Activated naive CD4-positive, alpha-beta T cell treated with anti-CD3 and anti-CD28 coated beads for 36 hours (primary cell): Measurements from ENCODE around the gene TMED7. TPM values are rescaled to one million over a fixed set of nuclear protein-coding genes. Genes with fewer than 3 reads are reported as not detected.
"Not testable (repeated sequence)": the region's sequence is repeated elsewhere in the genome, so short reads cannot be mapped to it uniquely, and the experiment has no call there.

Experiments used
- CTCF ChIA-PET: fragments of 350-600 bp; sonication (Branson Sonifier 250); formaldehyde crosslinking; loops from one replicate; lab custom pipeline; 2021; ENCODE audit warnings: antibody characterized with exemption; lab: Charles Lee
- DNase-seq: peaks from one replicate; pipeline ENCODE4 v3.0.0-alpha.2; 2020
- H3K27ac Mint-ChIP-seq: one replicate; pipeline ENCODE4 v1.8.0; 2021; ENCODE audit warnings: mild to moderate bottlenecking, mixed read lengths
- H3K27me3 Mint-ChIP-seq: one replicate; pipeline ENCODE4 v1.8.0; 2021; ENCODE audit warnings: low read depth, mixed read lengths
- H3K36me3 Mint-ChIP-seq: one replicate; pipeline ENCODE4 v1.8.0; 2021; ENCODE audit warnings: low read depth, mixed read lengths
- H3K4me1 Mint-ChIP-seq: one replicate; pipeline ENCODE4 v1.8.0; 2021; ENCODE audit warnings: low read depth, mixed read lengths
- H3K4me3 Mint-ChIP-seq: one replicate; pipeline ENCODE4 v1.8.0; 2021; ENCODE audit warnings: mild to moderate bottlenecking, moderate library complexity, mixed read lengths
- H3K9me3 Mint-ChIP-seq: one replicate; pipeline ENCODE4 v1.8.0; 2021; ENCODE audit warnings: mixed read lengths
- intact Hi-C: fragments of 100-400 bp; cut with micrococcal nuclease; formaldehyde crosslinking; loops from one replicate; pipeline ENCODE4 v1.15.1; 2023
- total RNA-seq, 2 experiments: library from RNA; stranded (reverse); gene quantifications; one replicate each; pipeline ENCODE4 v1.2.3, GENCODE V29; 2021

TMED7 gene
- 10 to 100 TPM; 34.6 to 35.4 TPM for total RNA-seq

DNA sequence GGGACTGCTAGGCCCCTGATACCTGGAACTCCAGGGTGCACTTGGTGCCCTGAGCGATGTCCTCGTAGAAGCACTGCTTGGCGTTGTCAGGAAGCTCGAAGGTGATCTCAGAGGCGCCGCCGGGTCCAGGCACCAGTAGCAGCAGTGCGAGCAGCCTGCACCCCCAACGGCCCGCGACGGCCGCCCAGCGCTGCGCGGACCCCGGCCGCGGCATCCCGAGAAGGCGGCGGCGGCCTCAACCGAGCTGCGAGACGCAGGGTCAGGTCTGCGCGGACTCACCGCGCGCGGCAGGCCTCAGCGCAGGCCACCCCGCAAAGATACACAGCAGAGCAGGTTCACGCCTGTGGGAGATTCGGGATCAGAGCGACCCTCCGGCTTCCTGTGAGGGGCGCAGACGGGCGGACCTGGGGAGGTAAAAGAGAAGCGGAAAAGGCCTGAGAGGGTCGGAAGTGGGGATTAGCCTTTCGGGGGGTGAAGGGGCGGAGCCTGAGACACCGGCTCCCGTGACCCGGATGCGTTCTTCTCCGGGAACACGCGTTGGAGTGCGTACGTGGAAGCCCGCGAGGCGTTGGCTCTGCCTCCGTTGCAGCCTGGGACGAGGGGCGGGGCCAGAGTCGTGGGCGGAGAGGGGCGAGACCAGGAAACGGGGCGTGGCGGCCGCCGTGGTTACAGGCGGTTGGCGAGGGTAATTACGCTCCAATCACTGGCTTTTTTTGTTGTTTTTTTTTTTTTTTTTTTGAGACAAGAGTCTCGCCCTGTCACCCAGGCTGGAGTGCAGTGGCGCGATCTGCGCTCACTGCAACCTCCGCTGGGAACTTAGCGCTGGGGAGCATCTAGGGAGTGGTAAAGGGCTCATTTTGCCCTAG lies at the start of gene TMED7:
Gene TMED7 (minus strand): TSS at position 458 of the 866 bp plus-strand sequence. CDS start 244 bp downstream, at position 214.
- Mint-ChIP-seq H3K27me3 (no peaks in the 10 kb centered on the region), H3K36me3 (peaks cover under 1% of the 10 kb centered on the region), H3K9me3 (no peaks in the 10 kb centered on the region), H3K4me1 (peaks cover 21% of the 10 kb centered on the region), H3K27ac (peak within 1 kb of the TSS; percentile 89), H3K4me3 (no peak within 1 kb of the TSS)
- CTCF ChIA-PET, result interaction anchor here (1.1 to 1.9 kb wide), 3 partner anchors 17 to 317 kb away, joined by 3 to 5 read pairs (median 4); no protein-coding TSS in a partner anchor
- peak; percentile 100 for DNase-seq
- intact Hi-C loops, result loop anchor here (1.0 to 5.0 kb wide), 7 partner anchors 25 to 459 kb away; partner anchors contain the start of genes AP3S1, ATG12, CCDC112 and COMMD10

DNA sequence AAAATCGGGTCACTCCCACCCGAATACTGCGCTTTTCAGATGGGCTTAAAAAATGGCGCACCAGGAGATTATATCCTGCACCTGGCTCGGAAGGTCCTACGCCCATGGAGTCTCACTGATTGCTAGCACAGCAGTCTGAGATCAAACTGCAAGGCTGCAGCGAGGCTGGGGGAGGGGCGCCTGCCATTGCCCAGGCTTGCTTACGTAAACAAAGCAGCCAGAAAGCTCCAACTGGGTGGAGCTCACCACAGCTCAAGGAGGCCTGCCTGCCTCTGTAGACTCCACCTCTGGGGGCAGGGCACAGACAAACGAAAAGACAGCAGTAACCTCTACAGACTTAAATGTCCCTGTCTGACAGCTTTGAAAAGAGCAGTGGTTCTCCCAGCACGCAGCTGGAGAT lies 48.9 kb upstream of the TMED7 start:
- H3K36me3 Mint-ChIP-seq, H3K27ac Mint-ChIP-seq, H3K4me1 Mint-ChIP-seq, CTCF ChIA-PET, H3K4me3 Mint-ChIP-seq, DNase-seq, H3K9me3 Mint-ChIP-seq, intact Hi-C loops: not testable (repeated sequence)
- peaks cover 27% of the 10 kb centered on the region for H3K27me3 Mint-ChIP-seq

DNA sequence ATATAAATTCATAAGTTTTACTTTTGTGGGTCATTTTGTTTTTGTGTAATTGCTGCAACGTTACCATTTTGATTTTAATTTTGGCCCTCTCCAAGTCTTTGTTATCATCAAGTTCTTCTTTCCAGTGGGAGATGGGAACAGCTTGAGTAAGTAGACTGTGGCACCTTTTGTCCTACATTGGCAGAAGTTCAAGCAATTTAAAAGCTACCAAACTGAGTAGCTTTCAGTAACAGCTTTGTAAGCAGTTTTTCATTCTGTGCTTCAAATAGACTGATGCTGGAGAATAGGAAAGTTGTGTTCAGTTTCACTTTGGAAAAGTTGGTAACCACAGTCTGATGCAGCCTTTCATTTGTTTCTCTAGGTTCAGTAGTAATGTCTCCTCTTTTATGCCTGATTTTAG lies 47.8 kb upstream of the TMED7 start:
- CTCF ChIA-PET, result no interaction called here
- H3K27me3 Mint-ChIP-seq, result peaks cover 31% of the 10 kb centered on the region

DNA sequence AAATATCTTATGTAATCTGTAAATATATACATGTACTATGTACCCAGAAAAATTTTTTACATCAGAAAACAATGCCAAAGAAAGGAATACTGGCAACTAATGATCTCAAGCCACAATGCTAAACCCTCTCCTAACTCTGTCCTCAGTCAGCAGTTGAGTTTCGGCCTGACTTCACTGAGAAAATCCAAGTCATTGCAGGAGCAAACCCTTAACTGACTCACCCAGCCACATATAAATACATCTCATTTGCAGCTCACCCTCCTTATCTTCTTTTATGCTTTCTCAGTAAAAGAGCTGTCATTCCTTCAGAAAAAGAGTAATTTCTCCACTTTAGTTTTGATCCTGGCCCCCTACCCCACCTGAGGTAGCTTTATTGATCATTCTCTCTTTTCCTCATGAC lies 46.1 kb upstream of the TMED7 start:
- intact Hi-C loops, result no loop called here
- no peak for DNase-seq
- no peak overlapping the region for H3K27ac Mint-ChIP-seq
- H3K36me3 Mint-ChIP-seq, result no peaks in the 10 kb centered on the region
- peaks cover 2% of the 10 kb centered on the region for H3K4me1 Mint-ChIP-seq
- CTCF ChIA-PET, result no interaction called here
- H3K9me3 Mint-ChIP-seq, result peaks cover 11% of the 10 kb centered on the region
- peaks cover 40% of the 10 kb centered on the region for H3K27me3 Mint-ChIP-seq
- H3K4me3 Mint-ChIP-seq, result no peak overlapping the region

More for the DNA sequence above, 47.8 kb upstream of the TMED7 start:
- peaks cover 2% of the 10 kb centered on the region for H3K4me1 Mint-ChIP-seq
- no peak overlapping the region for H3K4me3 Mint-ChIP-seq
- peaks cover 5% of the 10 kb centered on the region for H3K9me3 Mint-ChIP-seq
- no peak for DNase-seq
- intact Hi-C loops, result no loop called here
- no peak overlapping the region for H3K27ac Mint-ChIP-seq
- H3K36me3 Mint-ChIP-seq, result no peaks in the 10 kb centered on the region

DNA sequence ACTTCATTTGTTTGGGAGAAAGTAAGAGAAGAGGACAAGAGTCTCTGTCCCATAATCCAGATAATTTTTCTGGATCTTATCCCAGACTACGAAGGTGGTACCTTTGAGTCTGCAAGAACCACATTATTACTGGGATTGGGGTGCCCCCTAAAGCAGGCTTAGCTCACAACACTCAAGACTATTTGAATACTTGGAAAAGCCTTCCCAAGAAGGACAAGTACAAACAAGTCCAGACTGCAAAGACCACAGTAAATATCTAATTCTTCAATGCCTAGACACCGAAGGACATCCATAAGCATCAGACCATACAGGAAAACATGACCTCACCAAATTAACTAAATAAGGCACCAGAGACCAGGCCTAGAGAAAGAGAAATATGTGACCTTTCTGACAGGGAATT lies 40.2 kb upstream of the TMED7 start:
- Mint-ChIP-seq H3K36me3 (no peaks in the 10 kb centered on the region), H3K27me3 (peaks cover 45% of the 10 kb centered on the region), H3K9me3 (peaks cover 19% of the 10 kb centered on the region), H3K4me1 (no peaks in the 10 kb centered on the region), H3K27ac (no peak overlapping the region), H3K4me3 (no peak overlapping the region)
- intact Hi-C loops, result no loop called here
- DNase-seq, result no peak
- CTCF ChIA-PET, result interaction anchor here (0.6 kb wide), 1 partner anchor 165 kb away, joined by 3 read pairs; no protein-coding TSS in a partner anchor

DNA sequence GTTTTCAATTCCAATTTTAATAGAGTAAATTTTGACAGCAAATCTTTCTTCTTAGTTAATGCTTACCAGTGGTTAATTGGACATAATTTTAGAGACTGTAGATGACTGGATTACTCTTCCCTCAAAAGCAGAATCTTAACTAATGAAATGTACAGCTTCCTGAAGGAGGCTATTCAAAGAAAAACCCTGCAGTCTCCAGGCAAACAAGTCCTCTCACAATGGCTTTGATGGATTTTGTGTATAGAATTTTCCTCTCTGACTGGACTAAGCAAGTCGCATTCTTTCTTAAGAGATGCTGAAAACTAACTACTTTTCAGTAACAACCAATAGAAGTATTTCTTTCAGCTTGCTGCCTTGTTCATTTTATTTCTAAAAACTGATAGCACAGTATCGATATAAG lies 35.7 kb upstream of the TMED7 start:
- no peak overlapping the region for H3K27ac Mint-ChIP-seq
- CTCF ChIA-PET, result no interaction called here
- intact Hi-C loops, result no loop called here
- H3K9me3 Mint-ChIP-seq, result peaks cover 5% of the 10 kb centered on the region
- H3K36me3 Mint-ChIP-seq, result no peaks in the 10 kb centered on the region
- no peaks in the 10 kb centered on the region for H3K4me1 Mint-ChIP-seq
- DNase-seq, result no peak
- peaks cover 44% of the 10 kb centered on the region for H3K27me3 Mint-ChIP-seq
- no peak overlapping the region for H3K4me3 Mint-ChIP-seq

DNA sequence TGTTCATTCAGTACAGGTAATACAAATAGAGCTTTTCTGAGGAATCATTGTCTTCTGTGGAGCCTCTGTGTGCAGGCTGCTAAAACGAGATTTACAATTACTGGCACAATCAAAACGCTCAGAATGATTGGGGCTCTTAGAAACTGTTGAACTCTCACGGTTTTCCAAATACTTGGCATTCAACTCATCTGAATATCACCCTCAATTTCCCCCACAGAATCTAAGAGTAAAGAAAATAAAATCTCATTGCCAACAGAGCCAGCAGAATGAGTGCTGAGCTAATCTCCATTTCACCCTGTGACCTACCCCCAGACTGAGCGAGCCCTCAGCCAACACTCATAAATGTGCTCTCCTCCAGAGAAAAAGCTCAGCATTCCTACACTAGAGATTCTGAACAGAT lies 35.3 kb upstream of the TMED7 start:
- Mint-ChIP-seq H3K9me3 (peaks cover under 1% of the 10 kb centered on the region), H3K36me3 (no peaks in the 10 kb centered on the region), H3K27ac (no peak overlapping the region), H3K27me3 (peaks cover 40% of the 10 kb centered on the region), H3K4me3 (no peak overlapping the region), H3K4me1 (no peaks in the 10 kb centered on the region)
- CTCF ChIA-PET, result no interaction called here
- no peak for DNase-seq
- intact Hi-C loops, result no loop called here

DNA sequence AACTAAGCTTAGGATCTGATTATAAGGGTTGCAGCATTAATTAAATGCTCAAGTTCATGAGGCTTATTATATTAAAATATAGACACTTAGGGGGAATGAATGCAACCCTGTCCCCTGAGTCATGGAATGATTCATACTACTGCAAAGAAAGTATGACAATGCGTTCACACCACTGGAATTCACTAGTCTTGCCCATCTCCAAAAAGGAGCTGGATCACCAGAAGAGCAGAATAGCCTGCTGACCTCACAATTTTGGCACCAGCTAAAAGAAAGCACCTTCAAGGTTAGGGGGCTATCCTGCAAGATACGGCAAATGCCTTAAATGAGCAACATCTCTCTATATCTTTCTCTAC lies 32.0 kb upstream of the TMED7 start:
- CTCF ChIA-PET, result interaction anchor here (0.6 kb wide), 1 partner anchor 57 kb away, joined by 3 read pairs; no protein-coding TSS in a partner anchor
- no peaks in the 10 kb centered on the region for H3K9me3 Mint-ChIP-seq
- H3K27ac Mint-ChIP-seq, result no peak overlapping the region
- DNase-seq, result no peak
- no peaks in the 10 kb centered on the region for H3K36me3 Mint-ChIP-seq
- no peak overlapping the region for H3K4me3 Mint-ChIP-seq
- intact Hi-C loops, result no loop called here
- no peaks in the 10 kb centered on the region for H3K4me1 Mint-ChIP-seq
- H3K27me3 Mint-ChIP-seq, result peaks cover 27% of the 10 kb centered on the region

DNA sequence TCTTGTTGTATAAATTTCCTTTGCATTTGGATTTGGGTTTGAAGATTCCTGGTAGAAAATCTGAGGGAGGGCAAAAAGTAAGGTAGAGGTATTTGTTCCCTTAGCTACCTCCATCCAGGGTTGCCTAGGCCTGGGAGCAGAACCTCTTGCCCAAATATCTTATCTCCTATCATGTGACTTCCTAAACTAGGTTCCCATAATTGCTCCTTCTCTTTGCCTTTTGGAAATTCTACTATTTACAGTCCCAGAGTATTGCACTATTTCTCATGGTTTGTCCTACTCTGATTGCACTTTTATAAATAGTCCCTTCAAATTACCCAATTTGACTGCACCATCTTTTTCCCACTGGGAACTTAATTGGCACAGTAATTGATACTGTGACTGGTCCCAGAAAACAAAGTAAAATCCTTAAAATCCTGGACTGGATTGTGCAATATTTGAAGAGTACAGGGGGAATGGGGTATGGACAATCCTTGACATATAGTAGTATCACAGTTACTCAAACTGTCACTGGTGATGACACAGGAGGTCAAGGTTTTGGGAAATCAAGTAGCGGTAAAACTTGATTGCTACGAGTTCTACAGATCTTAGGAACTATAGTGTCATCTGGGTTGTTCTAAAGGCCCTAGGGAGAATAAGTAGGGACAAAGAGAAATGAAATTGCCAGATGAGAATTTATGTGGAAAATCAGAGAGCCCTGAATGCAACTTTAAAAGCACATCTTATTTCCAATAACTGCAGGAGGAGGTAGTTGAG lies 31.5 kb upstream of the TMED7 start:
- CTCF ChIA-PET, result no interaction called here
- intact Hi-C loops, result no loop called here
- no peak for DNase-seq
- Mint-ChIP-seq H3K4me3 (no peak overlapping the region), H3K4me1 (no peaks in the 10 kb centered on the region), H3K27me3 (peaks cover 27% of the 10 kb centered on the region), H3K27ac (no peak overlapping the region), H3K9me3 (no peaks in the 10 kb centered on the region), H3K36me3 (no peaks in the 10 kb centered on the region)

DNA sequence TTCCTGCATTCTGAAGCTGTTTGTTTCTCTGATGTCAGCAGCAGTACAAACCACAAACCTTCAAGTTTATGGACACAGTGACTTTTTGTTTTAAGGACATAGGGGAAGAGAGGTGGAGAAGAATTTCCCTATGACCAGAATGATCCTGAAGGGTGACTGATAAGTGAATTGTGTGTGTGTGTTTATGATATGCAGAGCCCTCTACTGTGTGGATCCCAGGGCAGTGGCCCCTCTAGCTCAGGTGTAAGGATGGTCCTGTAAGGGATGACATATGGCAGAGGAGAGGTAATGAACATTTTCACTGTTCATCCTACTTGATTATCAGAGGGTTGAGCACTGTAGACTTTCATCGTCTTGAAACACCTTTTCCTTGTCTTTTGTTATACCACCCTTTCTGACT lies 30.6 kb upstream of the TMED7 start:
- CTCF ChIA-PET, result no interaction called here
- Mint-ChIP-seq H3K27ac (no peak overlapping the region), H3K4me3 (no peak overlapping the region)

DNA sequence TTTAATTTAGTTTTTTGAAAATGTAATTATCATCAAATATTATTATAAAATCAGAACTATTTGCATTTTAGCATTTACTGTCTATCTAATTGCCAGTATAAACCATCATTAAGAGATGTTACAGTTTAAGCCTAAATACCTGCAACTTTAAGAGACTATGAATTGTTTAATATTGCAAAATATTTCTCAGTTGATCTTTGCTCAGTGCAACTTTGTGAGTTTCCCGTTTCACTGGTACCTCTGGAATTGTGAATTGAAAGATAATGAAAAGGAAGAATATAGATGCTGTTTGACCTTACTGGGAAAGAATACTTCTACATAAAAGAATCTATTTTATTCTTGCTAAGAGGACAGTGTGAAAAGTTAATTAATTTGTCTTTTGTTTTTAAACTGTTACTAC lies 30.2 kb upstream of the TMED7 start:
- Mint-ChIP-seq H3K27ac (no peak overlapping the region), H3K4me1 (no peaks in the 10 kb centered on the region), H3K27me3 (peaks cover 23% of the 10 kb centered on the region), H3K4me3 (no peak overlapping the region), H3K9me3 (no peaks in the 10 kb centered on the region), H3K36me3 (no peaks in the 10 kb centered on the region)
- CTCF ChIA-PET, result no interaction called here
- no peak for DNase-seq
- intact Hi-C loops, result no loop called here

More for the DNA sequence above, 30.6 kb upstream of the TMED7 start:
- no peaks in the 10 kb centered on the region for H3K4me1 Mint-ChIP-seq
- no peaks in the 10 kb centered on the region for H3K9me3 Mint-ChIP-seq
- peaks cover 27% of the 10 kb centered on the region for H3K27me3 Mint-ChIP-seq
- H3K36me3 Mint-ChIP-seq, result no peaks in the 10 kb centered on the region
- intact Hi-C loops, result no loop called here
- DNase-seq, result no peak

DNA sequence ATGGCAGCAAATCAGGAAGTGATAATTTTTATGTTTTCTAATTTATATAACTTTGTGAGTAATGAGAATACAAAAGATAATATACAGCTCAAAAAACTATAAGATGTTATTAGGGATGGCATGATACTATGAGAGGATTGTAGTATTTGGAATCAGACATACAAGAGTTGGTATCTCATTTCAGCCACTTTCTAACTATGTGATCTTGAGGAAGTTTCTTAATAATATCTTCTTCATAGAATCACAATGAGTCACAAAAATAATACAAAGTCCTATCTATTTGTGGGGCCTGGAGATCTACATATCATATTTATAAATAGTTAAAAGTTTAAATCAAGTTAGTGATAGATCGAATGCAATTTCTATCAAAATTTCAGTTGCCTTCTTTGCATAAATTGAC lies 23.7 kb upstream of the TMED7 start:
- intact Hi-C loops, result no loop called here
- no peak overlapping the region for H3K4me3 Mint-ChIP-seq
- CTCF ChIA-PET, result no interaction called here
- H3K36me3 Mint-ChIP-seq, result no peaks in the 10 kb centered on the region
- H3K27me3 Mint-ChIP-seq, result peaks cover 18% of the 10 kb centered on the region
- no peaks in the 10 kb centered on the region for H3K4me1 Mint-ChIP-seq
- no peak for DNase-seq
- no peaks in the 10 kb centered on the region for H3K9me3 Mint-ChIP-seq
- no peak overlapping the region for H3K27ac Mint-ChIP-seq
